HS-27A (cell line): ENCODE results near the gene ADA.
"Not testable (repeated sequence)": the region's sequence is repeated elsewhere in the genome, so short reads cannot be mapped to it uniquely, and the experiment has no call there.

Source experiments
- DNase-seq: peaks from one replicate; pipeline ENCODE4 v3.0.0-alpha.2; 2012; ENCODE audit warnings: low read depth, missing footprints

ADA gene

GRCh38 chr20:44599715-44600114, 51.8 kb downstream of the ADA start:
- no peak for DNase-seq

DNA sequence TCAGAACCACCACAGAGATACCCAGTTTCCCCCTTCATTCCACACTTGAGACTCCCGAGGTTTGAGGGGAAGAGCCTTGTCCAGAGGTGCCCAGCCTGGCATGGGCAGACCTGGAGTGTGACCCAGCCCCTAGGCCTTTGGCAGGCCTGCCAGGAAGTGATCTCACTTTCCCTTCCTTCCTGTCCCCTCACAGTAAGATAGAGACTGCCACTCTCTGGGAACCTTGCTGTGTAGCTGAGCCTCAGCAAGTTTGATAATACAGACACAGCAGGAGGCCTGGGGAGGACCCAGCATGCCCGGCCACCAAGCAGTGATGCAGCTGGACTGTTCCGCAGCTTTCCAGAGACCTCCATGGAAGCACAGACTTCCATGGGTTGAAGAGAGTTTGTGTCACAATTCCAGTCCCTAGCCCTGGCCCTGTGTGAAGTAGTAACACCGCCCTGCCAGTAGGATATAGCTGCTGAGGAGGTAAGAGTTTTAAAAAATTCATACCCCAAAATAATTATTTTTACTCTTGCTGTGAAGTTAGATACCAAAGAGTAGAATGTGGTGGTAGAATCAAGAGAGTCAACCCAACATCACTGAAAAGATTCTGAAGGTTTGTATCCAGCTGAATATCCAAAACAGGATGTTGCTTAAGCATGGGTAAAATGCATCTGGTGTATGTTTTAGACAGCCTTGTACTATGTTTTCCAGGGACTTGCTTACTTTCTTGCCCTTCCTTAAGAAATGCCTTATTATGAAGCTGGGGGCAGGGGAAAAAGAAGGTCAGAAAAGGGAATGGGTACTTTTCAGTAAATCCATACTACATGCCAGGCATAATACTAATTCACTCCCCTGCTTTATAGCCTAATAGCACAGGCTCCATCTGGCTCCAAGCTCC, 52.8 kb downstream of the ADA start:
- DNase-seq, result no peak

DNA sequence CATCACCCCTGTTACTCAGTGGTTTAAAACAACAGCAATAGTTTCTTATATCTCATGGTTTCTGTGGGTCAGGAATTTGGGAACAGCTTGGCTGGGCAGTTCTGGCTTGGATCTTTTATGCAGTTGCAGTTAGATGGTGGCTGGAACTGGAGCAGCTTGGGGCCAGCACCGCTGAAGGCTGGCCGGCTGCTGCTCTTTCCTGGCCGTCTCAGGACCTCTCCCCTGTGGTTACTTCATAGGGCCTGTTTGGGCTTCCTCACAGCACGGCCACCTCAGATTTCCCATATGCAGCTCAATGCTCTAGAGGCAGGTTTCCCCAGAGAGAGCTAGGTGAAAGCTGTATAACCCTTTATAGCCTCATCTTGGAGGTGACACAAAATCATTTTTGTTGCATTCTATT, 53.6 kb downstream of the ADA start:
- no peak for DNase-seq

GRCh38 chr20:44597516-44597915, 54.0 kb downstream of the ADA start:
- no peak for DNase-seq

DNA sequence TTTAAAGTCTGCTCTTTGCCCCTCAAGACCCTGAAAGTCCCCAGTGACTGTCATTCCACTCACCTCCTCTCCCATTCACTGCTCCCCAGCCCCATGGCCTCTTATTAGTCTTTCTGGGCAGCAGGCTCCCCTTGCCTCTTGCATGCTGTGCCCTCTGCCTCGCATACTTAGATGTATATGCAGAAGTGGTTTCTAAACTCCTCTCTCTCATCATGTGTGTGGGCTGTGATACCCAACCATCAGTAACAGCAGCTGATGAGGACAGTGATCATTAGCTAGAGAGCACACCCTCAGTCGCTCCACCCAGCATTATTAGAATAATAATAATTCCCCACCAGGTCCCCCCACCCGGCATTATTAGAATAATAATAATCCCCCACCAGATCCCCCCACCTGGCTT, 54.6 kb downstream of the ADA start:
- DNase-seq, result no peak

GRCh38 chr20:44596010-44596409, 55.5 kb downstream of the ADA start:
- DNase-seq, result no peak

DNA sequence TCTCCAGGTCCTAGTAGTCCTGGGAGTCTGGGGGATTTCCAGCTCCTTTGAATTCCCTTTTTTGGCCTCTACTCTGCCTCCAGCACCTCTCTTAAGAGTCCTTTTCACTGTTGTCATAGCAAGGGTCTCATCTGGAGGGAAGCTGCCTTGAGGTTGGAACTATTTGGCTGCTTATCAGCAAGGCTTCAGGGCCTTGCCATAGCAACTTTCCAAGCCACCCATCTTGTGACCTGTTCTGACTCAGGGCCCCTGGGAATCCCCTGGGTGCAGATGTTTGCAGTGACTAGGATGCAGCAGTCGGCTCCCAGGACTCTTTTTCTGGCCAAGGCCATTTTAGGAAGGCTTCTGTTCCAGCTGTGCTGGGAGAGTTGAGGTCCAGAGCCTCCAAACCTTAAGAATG, 56.8 kb downstream of the ADA start:
- DNase-seq, result no peak

- no peak for DNase-seq
Measured at GRCh38 chr20:44593751-44594150, 57.7 kb downstream of the ADA start.

DNA sequence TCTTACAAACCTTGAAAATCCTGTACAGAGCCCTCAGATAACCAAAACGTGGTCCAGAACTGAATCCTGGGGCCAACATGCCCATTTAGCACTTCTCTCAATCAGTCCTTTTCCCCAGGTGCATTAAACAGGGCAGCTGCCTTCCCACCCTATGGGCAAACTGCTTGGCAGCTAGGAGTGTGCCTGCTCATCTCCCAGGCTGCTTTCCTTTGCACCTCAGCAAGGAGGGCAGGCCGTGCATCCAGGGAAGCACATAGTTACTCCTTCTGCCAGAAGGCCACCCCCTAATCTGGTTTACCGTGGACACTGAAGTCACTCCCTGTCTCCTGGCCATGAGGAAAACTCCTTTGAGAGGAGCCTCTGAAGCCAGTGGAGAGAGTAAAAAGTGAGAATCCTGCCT, 59.1 kb downstream of the ADA start:
- DNase-seq, result no peak

DNA sequence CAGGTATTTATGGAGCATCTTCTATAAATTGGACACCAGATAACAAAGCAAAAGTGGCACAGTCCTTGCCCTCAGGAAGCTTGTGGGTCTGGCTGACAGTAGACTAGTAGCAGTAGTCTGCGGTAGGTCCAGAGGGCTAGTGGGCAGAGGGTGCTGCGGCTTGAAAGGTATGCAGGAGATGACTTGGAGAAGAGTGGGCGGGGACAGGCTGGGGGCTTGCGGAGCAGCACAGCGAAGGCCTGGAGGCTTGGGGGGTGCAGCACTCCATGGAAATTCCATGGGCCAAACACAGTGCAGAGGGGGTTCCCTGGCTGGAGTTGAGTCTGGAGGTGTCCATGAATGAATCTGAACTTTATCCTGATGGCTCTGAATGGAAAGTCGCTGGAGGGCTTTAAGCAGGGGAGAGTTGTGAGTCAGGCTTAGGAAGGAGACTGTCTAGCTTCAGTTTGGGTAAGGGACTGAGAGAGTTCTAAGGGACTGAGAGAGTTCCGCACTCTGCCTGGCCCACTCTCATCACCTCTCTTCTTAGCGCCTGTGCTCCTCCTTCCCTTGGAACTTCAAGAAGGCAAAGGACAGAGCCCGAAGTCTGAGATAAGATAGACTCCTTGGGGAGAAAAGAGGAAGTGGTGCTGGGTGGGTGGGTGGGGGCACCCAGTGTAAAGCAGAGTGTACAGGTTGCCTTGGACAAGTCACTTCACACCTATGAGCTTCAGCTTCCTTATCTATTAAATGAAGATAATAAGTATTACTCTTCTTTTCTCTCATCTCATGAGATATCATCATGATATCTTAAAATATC, 60.3 kb downstream of the ADA start:
- DNase-seq, result no peak

DNA sequence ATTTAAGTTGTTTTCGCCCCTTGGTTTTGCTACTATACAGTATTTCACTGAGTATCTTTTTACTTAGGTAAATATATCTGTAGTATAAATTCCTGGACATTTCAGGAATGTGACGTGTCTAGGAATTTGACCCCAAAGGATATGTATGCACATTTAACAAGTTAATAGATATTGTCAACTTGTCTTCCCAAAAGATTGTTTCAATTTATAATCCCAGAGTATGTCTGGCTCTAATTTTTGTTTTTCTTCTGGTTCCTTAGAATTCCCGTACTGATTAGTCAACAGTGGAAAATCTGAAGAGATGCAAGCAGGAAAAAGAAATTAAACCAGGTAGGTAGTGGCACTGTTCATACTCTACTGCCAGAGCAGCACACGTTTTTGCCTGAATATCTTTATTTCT, 62.0 kb downstream of the ADA start:
- no peak for DNase-seq

GRCh38 chr20:44588321-44588720, 63.2 kb downstream of the ADA start:
- not testable (repeated sequence) for DNase-seq

GRCh38 chr20:44587035-44587980, 64.2 kb downstream of the ADA start:
- DNase-seq, result no peak

DNA sequence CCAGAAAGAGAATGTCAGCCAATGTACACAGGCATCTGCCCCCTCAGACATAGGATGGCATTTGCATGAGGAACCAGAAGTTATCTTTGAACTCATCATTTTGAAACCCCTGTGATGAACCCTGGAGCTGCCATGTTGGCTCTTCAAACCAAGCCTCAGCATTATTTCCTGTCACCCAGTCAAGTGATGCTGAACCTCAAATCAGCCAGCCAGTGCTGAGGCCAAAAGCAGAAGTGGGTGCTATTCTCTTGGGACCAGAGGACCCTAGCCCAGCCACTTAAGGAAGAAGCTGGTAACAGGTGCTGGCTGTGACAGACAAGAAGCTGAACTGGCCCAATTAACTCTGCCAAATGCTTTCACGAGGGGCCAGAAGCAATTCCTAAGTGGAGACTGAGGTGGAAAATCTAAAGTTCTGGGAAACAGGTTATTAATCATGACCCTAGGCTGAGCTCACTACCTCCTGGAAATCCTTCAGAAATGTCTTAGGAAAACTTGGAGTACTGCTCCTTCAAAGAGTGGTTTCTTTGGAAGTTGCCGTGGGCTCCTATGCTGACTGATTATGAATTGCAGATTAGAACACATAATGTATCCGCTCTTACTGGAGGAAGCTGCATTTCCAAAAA, 65.1 kb downstream of the ADA start:
- DNase-seq, result no peak

- DNase-seq, result no peak
Measured at GRCh38 chr20:44585057-44585963, 66.2 kb downstream of the ADA start.

DNA sequence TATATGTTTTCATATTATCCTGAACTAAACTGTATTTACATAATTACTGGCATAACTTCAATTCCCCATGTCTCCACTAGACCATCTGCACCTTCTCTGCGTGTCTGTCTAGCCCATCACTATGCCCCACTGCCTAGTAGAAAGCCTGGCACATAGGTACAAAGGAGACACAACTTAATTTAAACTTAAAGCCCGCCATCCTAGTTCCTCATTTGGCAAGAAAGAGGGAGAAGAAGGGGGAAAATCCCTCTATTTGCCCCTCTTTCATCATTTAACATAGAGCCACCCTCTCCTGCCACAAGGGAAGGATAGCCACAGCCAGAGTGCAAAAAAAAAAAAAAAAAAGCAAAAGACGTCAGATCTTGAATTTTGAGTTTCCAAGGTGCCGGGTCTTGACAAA, 67.3 kb downstream of the ADA start:
- DNase-seq, result no peak

- DNase-seq, result no peak
Measured at GRCh38 chr20:44583157-44583556, 68.3 kb downstream of the ADA start.

- no peak for DNase-seq
Measured at GRCh38 chr20:44582311-44583025, 69.0 kb downstream of the ADA start, which contains the start of gene PKIG. Gene PKIG, plus strand, starts transcription at chr20:44582579. Its CDS starts 31,978 bp downstream, at chr20:44614557.

DNA sequence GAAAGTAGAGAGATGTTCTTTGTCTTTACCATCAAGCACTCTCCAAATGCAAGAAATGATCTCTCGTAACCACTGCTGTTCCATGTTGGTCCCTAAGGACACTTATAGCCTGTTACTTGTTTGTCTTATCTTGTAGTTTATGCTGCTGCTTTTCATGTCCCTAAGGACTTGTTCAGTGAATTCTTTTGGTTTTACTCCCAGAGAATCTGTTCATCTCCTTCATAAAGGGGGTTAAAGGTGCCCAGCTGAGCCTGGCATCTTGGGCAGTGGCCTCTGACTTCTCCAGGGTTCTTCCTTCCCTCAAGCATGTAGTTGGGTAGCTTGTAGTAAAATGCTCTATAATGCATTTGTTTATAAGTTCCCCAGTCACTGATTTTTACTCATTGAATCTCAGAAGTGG, 70.0 kb downstream of the ADA start:
- no peak for DNase-seq
